GM12878 (cell line): ENCODE results near the gene HSPA1A. TPM values are rescaled to one million over a fixed set of nuclear protein-coding genes. Genes with fewer than 3 reads are reported as not detected.
A peak's percentile ranks its signal among the peaks of the same experiment; 100 is the strongest.

Experiments used
- CHD1 ChIP-seq: IDR thresholded peaks from 2 replicates; pipeline ENCODE4 v1.6.1; 2012; ENCODE audit warnings: low read depth, low read length, improper control_type of control experiment
- EED ChIP-seq: sonication (generic); IDR thresholded peaks from 2 replicates; pipeline ENCODE4 v1.6.1; 2016; ENCODE audit warnings: antibody characterized with exemption, low read depth
- FOXK2 ChIP-seq: fragments of 450-650 bp; IDR thresholded peaks from 2 replicates; pipeline ENCODE4 v1.6.1; 2017; ENCODE audit warnings: mild to moderate bottlenecking, moderate library complexity
- GATAD2B ChIP-seq: fragments of 450-650 bp; conservative IDR thresholded peaks from 2 replicates; pipeline ENCODE4 v1.6.1; 2017; ENCODE audit warnings: low read depth, mild to moderate bottlenecking, moderate library complexity
- HCFC1 ChIP-seq: fragments of 150-350 bp; IDR thresholded peaks from 2 replicates; pipeline ENCODE4 v1.6.1; 2014; ENCODE audit warnings: low read length
- HDAC6 ChIP-seq: fragments of 200-600 bp; sonication (generic); IDR thresholded peaks from one replicate; pipeline ENCODE4 v1.8.0; 2017; ENCODE audit warnings: antibody characterized with exemption; ENCODE audit not compliant: unreplicated experiment
- JUNB ChIP-seq: IDR thresholded peaks from 2 replicates; pipeline ENCODE4 v1.6.1; 2016; ENCODE audit warnings: antibody characterized with exemption, mild to moderate bottlenecking
- KDM1A ChIP-seq: fragments of 200-600 bp; sonication (generic); IDR thresholded peaks from 2 replicates; pipeline ENCODE4 v1.6.1; 2016; ENCODE audit warnings: borderline replicate concordance
- NFXL1 ChIP-seq: fragments of 450-650 bp; IDR thresholded peaks from 2 replicates; pipeline ENCODE4 v1.6.1; 2017; ENCODE audit warnings: antibody characterized with exemption, mild to moderate bottlenecking, borderline replicate concordance
- NR2F1 ChIP-seq: fragments of 450-650 bp; conservative IDR thresholded peaks from 2 replicates; pipeline ENCODE4 v1.6.1; 2017; ENCODE audit warnings: mild to moderate bottlenecking
- PAX5 ChIP-seq: IDR thresholded peaks from 2 replicates; pipeline ENCODE4 v1.6.1; 2011; ENCODE audit warnings: low read depth, low read length, borderline replicate concordance
- RB1 ChIP-seq: fragments of 450-650 bp; formaldehyde crosslinking; IDR thresholded peaks from 2 replicates; pipeline ENCODE4 v1.6.1; 2017; ENCODE audit warnings: mild to moderate bottlenecking, borderline replicate concordance
- RUNX3 ChIP-seq: IDR thresholded peaks from 2 replicates; pipeline ENCODE4 v1.6.1; 2012; ENCODE audit warnings: low read length, inconsistent platforms
- SMAD5 ChIP-seq: IDR thresholded peaks from 2 replicates; pipeline ENCODE4 v1.6.1; 2016; ENCODE audit warnings: antibody characterized with exemption, low read depth
- SUPT20H ChIP-seq: IDR thresholded peaks from 2 replicates; pipeline ENCODE4 v1.6.1; 2011; ENCODE audit warnings: low read depth, mild to moderate bottlenecking, low read length, moderate library complexity, borderline replicate concordance; ENCODE audit not compliant: control insufficient read depth
- polyA plus RNA-seq, 11 experiments: library from polyadenylated mRNA; depleted of rRNA in 4 of 11; unstranded in 6 of 11; stranded (reverse) in 5 of 11; fragments of >200 nt; fragmentation: Nextera tagmentation in 4 of 11; fragmentation: Illumina TruSeq in 1 of 11; extraction: Ambion mirVana in 4 of 11; extraction: Trizol in 1 of 11; gene quantifications; 1 replicate in 1 of 11; 2 replicates in 10 of 11; pipeline versions ENCODE4 v1.2.1 to v1.2.3, GENCODE V29; 2011 to 2016; ENCODE audit warnings: inconsistent platforms in 2 of 11, missing spikeins in 2 of 11, low read depth in 1 of 11
- total RNA-seq, 4 experiments: library from RNA; depleted of rRNA in 3 of 4; stranded (reverse); fragments of >200 nt in 3 of 4; fragmentation: Illumina TruSeq in 1 of 4; extraction: Trizol in 1 of 4; gene quantifications; 2 replicates each; pipeline versions ENCODE4 v1.2.1 to v1.2.3, GENCODE V29; 2013 to 2021
- TF ChIP-seq, protein P1 (sequence below): fragments of 450-650 bp; IDR thresholded peaks from 2 replicates; pipeline ENCODE4 v1.6.1; 2017; ENCODE audit warnings: antibody characterized with exemption, mild to moderate bottlenecking, moderate library complexity
- TF ChIP-seq, protein P2 (sequence below): fragments of 150-350 bp; IDR thresholded peaks from 2 replicates; pipeline ENCODE4 v1.6.1; 2014; ENCODE audit warnings: mild to moderate bottlenecking, low read depth, low read length
- TF ChIP-seq, protein P3 (sequence below), 3 experiments: IDR thresholded peaks in 2 of 3; conservative IDR thresholded peaks in 1 of 3; 2 replicates each; pipeline ENCODE4 v1.5.1; 2011; ENCODE audit warnings: low read depth in 3 of 3, low read length in 3 of 3, mild to moderate bottlenecking in 3 of 3, control low read depth in 2 of 3, moderate library complexity in 2 of 3, inconsistent platforms in 1 of 3, mixed read lengths in 1 of 3; ENCODE audit not compliant: control insufficient read depth in 2 of 3, insufficient read depth in 1 of 3; ENCODE audit errors: extremely low read depth in 1 of 3
- TF ChIP-seq, protein P4 (sequence below): IDR thresholded peaks from 2 replicates; pipeline ENCODE4 v1.6.1; 2011; ENCODE audit warnings: low read depth, low read length, improper control_type of control experiment, borderline replicate concordance
- TF ChIP-seq, protein P5 (sequence below): IDR thresholded peaks from 2 replicates; pipeline ENCODE4 v1.6.1; 2012; ENCODE audit warnings: mild to moderate bottlenecking, low read depth, low read length

HSPA1A gene
- total and polyA plus RNA-seq, 10 of the 15 experiments (the other 5 are each of a cell fraction or from before 2014, with no cell fraction given): 0.29 to 51.8 (median 17.5) TPM

DNA sequence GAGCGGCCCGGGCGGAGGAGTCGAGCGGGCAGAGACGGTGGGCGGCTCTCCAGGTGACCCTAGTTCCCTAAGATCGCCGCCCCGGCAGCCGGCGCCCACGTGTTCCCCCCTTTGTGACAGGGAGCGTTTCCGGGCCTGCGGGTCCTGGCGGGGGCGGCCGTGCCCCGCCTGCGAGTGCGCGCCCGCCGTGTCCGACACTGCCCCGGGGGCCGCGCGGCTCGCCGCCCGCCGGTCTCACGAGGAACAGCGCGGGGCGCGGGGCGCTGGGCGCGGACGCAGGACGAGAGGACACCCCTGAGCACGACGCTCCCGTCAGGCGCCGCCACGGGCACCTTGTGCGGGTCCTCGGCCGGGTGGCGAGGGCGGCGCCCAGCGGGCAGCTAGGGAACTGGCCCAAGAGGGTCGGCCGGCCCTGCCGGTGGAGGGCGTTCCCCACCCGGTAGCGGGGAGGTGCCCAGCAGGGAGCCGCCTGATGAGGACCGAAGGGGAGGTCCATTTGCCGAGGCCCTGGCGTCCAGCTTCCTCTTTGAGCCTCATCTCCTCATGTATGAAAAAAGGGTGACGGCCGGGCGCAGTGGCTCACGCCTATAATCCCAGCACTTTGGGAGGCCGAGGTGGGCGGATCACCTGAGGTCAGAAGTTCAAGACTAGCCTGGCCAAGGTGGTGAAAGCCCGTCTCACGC, 19.6 kb upstream of the HSPA1A start, which contains the start of gene VARS1 (continued):
- TF ChIP-seq, protein P1, sequence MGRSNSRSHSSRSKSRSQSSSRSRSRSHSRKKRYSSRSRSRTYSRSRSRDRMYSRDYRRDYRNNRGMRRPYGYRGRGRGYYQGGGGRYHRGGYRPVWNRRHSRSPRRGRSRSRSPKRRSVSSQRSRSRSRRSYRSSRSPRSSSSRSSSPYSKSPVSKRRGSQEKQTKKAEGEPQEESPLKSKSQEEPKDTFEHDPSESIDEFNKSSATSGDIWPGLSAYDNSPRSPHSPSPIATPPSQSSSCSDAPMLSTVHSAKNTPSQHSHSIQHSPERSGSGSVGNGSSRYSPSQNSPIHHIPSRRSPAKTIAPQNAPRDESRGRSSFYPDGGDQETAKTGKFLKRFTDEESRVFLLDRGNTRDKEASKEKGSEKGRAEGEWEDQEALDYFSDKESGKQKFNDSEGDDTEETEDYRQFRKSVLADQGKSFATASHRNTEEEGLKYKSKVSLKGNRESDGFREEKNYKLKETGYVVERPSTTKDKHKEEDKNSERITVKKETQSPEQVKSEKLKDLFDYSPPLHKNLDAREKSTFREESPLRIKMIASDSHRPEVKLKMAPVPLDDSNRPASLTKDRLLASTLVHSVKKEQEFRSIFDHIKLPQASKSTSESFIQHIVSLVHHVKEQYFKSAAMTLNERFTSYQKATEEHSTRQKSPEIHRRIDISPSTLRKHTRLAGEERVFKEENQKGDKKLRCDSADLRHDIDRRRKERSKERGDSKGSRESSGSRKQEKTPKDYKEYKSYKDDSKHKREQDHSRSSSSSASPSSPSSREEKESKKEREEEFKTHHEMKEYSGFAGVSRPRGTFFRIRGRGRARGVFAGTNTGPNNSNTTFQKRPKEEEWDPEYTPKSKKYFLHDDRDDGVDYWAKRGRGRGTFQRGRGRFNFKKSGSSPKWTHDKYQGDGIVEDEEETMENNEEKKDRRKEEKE: peak; percentile 70; the same call in 1 of the 2 replicates
- TF ChIP-seq JUNB (no peak), KDM1A (no peak), GATAD2B (peak; percentile 99), RUNX3 (no peak; the same call in 1 of the 2 replicates), CHD1 (no peak), HDAC6 (peak; percentile 60), HCFC1 (peak; percentile 59; the same call in 1 of the 2 replicates), NFXL1 (no peak), NR2F1 (peak; percentile 76), RB1 (peak; percentile 97), SUPT20H (no peak), PAX5 (no peak), EED (no peak), FOXK2 (no peak), SMAD5 (0 out of 2 replicates have a peak, but pooled peaks have one; percentile 40)
- TF ChIP-seq, protein P2, sequence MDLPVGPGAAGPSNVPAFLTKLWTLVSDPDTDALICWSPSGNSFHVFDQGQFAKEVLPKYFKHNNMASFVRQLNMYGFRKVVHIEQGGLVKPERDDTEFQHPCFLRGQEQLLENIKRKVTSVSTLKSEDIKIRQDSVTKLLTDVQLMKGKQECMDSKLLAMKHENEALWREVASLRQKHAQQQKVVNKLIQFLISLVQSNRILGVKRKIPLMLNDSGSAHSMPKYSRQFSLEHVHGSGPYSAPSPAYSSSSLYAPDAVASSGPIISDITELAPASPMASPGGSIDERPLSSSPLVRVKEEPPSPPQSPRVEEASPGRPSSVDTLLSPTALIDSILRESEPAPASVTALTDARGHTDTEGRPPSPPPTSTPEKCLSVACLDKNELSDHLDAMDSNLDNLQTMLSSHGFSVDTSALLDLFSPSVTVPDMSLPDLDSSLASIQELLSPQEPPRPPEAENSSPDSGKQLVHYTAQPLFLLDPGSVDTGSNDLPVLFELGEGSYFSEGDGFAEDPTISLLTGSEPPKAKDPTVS: no peak
- TF ChIP-seq, protein P3, sequence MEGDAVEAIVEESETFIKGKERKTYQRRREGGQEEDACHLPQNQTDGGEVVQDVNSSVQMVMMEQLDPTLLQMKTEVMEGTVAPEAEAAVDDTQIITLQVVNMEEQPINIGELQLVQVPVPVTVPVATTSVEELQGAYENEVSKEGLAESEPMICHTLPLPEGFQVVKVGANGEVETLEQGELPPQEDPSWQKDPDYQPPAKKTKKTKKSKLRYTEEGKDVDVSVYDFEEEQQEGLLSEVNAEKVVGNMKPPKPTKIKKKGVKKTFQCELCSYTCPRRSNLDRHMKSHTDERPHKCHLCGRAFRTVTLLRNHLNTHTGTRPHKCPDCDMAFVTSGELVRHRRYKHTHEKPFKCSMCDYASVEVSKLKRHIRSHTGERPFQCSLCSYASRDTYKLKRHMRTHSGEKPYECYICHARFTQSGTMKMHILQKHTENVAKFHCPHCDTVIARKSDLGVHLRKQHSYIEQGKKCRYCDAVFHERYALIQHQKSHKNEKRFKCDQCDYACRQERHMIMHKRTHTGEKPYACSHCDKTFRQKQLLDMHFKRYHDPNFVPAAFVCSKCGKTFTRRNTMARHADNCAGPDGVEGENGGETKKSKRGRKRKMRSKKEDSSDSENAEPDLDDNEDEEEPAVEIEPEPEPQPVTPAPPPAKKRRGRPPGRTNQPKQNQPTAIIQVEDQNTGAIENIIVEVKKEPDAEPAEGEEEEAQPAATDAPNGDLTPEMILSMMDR (IDR thresholded peaks at IDR 0.05 in 2 of 3, conservative IDR thresholded peaks at IDR 0.05 in 1 of 3; ENCODE audit: control insufficient read depth in 2 of 3, extremely low read depth in 1 of 3, insufficient read depth in 1 of 3, low read depth in 3 of 3, low read length in 3 of 3): peak; percentile 84 to 98 (median 88); a peak in 5 of 6 replicates
- TF ChIP-seq, protein P4, sequence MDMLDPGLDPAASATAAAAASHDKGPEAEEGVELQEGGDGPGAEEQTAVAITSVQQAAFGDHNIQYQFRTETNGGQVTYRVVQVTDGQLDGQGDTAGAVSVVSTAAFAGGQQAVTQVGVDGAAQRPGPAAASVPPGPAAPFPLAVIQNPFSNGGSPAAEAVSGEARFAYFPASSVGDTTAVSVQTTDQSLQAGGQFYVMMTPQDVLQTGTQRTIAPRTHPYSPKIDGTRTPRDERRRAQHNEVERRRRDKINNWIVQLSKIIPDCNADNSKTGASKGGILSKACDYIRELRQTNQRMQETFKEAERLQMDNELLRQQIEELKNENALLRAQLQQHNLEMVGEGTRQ: peak; percentile 29; the same call in 1 of the 2 replicates
- TF ChIP-seq, protein P5, sequence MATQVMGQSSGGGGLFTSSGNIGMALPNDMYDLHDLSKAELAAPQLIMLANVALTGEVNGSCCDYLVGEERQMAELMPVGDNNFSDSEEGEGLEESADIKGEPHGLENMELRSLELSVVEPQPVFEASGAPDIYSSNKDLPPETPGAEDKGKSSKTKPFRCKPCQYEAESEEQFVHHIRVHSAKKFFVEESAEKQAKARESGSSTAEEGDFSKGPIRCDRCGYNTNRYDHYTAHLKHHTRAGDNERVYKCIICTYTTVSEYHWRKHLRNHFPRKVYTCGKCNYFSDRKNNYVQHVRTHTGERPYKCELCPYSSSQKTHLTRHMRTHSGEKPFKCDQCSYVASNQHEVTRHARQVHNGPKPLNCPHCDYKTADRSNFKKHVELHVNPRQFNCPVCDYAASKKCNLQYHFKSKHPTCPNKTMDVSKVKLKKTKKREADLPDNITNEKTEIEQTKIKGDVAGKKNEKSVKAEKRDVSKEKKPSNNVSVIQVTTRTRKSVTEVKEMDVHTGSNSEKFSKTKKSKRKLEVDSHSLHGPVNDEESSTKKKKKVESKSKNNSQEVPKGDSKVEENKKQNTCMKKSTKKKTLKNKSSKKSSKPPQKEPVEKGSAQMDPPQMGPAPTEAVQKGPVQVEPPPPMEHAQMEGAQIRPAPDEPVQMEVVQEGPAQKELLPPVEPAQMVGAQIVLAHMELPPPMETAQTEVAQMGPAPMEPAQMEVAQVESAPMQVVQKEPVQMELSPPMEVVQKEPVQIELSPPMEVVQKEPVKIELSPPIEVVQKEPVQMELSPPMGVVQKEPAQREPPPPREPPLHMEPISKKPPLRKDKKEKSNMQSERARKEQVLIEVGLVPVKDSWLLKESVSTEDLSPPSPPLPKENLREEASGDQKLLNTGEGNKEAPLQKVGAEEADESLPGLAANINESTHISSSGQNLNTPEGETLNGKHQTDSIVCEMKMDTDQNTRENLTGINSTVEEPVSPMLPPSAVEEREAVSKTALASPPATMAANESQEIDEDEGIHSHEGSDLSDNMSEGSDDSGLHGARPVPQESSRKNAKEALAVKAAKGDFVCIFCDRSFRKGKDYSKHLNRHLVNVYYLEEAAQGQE: no peak
